Loucy (cell line): ENCODE results near the gene HUS1B.
A peak's percentile ranks its signal among the peaks of the same experiment; 100 is the strongest.

Experiments used
- H2AFZ ChIP-seq: fragments of 200-600 bp; sonication (generic); 2 replicates; pipeline ENCODE4 v1.6.0; 2016; ENCODE audit warnings: antibody characterized with exemption, mild to moderate bottlenecking, low read length, moderate library complexity
- H3F3A ChIP-seq: fragments of 200-600 bp; 2 replicates; pipeline ENCODE4 v1.6.0; 2016; ENCODE audit warnings: antibody characterized with exemption, low read depth, mild to moderate bottlenecking
- H3K27me3 ChIP-seq: fragments of 200-600 bp; sonication (generic); 2 replicates; pipeline ENCODE4 v1.6.1; 2014; ENCODE audit warnings: low read length, mild to moderate bottlenecking; ENCODE audit not compliant: insufficient read depth, poor library complexity, severe bottlenecking
- H3K36me3 ChIP-seq: fragments of 200-600 bp; sonication (generic); 2 replicates; pipeline ENCODE4 v1.6.1; 2016; ENCODE audit warnings: low read length; ENCODE audit not compliant: insufficient read depth
- H3K4me1 ChIP-seq: fragments of 200-600 bp; sonication (generic); 2 replicates; pipeline ENCODE4 v1.5.1; 2014; ENCODE audit warnings: low read length, mild to moderate bottlenecking; ENCODE audit not compliant: insufficient read depth, poor library complexity, severe bottlenecking
- H3K4me2 ChIP-seq: fragments of 200-600 bp; sonication (generic); 2 replicates; pipeline ENCODE4 v1.6.0; 2014; ENCODE audit warnings: antibody characterized with exemption, low read length, low read depth, mild to moderate bottlenecking; ENCODE audit not compliant: poor library complexity, severe bottlenecking
- H3K4me3 ChIP-seq: fragments of 200-600 bp; sonication (generic); 2 replicates; pipeline ENCODE4 v1.5.1; 2014; ENCODE audit warnings: low read length, mild to moderate bottlenecking, mixed read lengths; ENCODE audit not compliant: poor library complexity, severe bottlenecking
- H3K79me2 ChIP-seq: fragments of 200-600 bp; sonication (generic); 2 replicates; pipeline ENCODE4 v1.6.1; 2014; ENCODE audit warnings: low read length; ENCODE audit not compliant: insufficient read depth
- H3K9ac ChIP-seq: fragments of 200-600 bp; sonication (generic); 2 replicates; pipeline ENCODE4 v1.6.0; 2014; ENCODE audit warnings: mild to moderate bottlenecking, low read depth, low read length, moderate library complexity; ENCODE audit not compliant: poor library complexity, severe bottlenecking
- H3K9me2 ChIP-seq: fragments of 200-600 bp; sonication (generic); replicated peaks from 2 replicates; pipeline ENCODE4 v1.6.1; 2016; ENCODE audit warnings: low read depth, low read length, mixed read lengths
- H3K9me3 ChIP-seq: fragments of 200-600 bp; sonication (generic); 2 replicates; pipeline ENCODE4 v1.6.1; 2014; ENCODE audit warnings: mild to moderate bottlenecking, antibody characterized with exemption, low read length, low read depth; ENCODE audit not compliant: insufficient read depth
- H4K20me1 ChIP-seq: fragments of 200-600 bp; sonication (generic); 2 replicates; pipeline ENCODE4 v1.6.0; 2014; ENCODE audit warnings: antibody characterized with exemption, low read length, mild to moderate bottlenecking; ENCODE audit not compliant: insufficient read depth, poor library complexity, severe bottlenecking
- CTCF ChIP-seq: fragments of 200-600 bp; sonication (generic); conservative IDR thresholded peaks from 2 replicates; pipeline ENCODE4 v1.5.1; 2014; ENCODE audit warnings: mild to moderate bottlenecking, antibody characterized with exemption, low read length
- EZH2phosphoT487 ChIP-seq: fragments of 200-600 bp; IDR thresholded peaks from 2 replicates; pipeline ENCODE4 v1.6.1; 2018; ENCODE audit warnings: antibody characterized with exemption, mild to moderate bottlenecking, moderate library complexity, borderline replicate concordance

The HUS1B gene

GRCh38 chr6:704046-704445, 47.1 kb upstream of the HUS1B start:
- Histone ChIP-seq H3K4me3 (no peak overlapping the region), H2AFZ (no peak overlapping the region), H3K9ac (no peak overlapping the region), H3K27me3 (no peaks in the 10 kb centered on the region), H3K4me2 (no peak overlapping the region), H3F3A (no peaks in the 10 kb centered on the region), H3K4me1 (peaks cover 3% of the 10 kb centered on the region), H4K20me1 (no peaks in the 10 kb centered on the region), H3K36me3 (no peaks in the 10 kb centered on the region), H3K79me2 (no peaks in the 10 kb centered on the region), H3K9me2 (no peaks in the 10 kb centered on the region), H3K9me3 (no peaks in the 10 kb centered on the region)
- TF ChIP-seq CTCF (no peak), EZH2phosphoT487 (no peak)

GRCh38 chr6:703552-703951, 46.7 kb upstream of the HUS1B start:
- H3K4me2 ChIP-seq: no peak overlapping the region
- TF ChIP-seq EZH2phosphoT487 (no peak), CTCF (no peak)
- no peaks in the 10 kb centered on the region for H3K36me3 ChIP-seq
- no peak overlapping the region for H3K9ac ChIP-seq
- H3K27me3 ChIP-seq: no peaks in the 10 kb centered on the region
- H3K79me2 ChIP-seq: no peaks in the 10 kb centered on the region
- H2AFZ ChIP-seq: no peak overlapping the region
- H3K4me3 ChIP-seq: no peak overlapping the region
- no peaks in the 10 kb centered on the region for H4K20me1 ChIP-seq
- no peaks in the 10 kb centered on the region for H3F3A ChIP-seq
- H3K9me2 ChIP-seq: no peaks in the 10 kb centered on the region
- H3K9me3 ChIP-seq: no peaks in the 10 kb centered on the region
- peaks cover 3% of the 10 kb centered on the region for H3K4me1 ChIP-seq

- Histone ChIP-seq H4K20me1 (no peaks in the 10 kb centered on the region), H2AFZ (no peak overlapping the region), H3F3A (no peaks in the 10 kb centered on the region), H3K9me2 (no peaks in the 10 kb centered on the region), H3K9ac (no peak overlapping the region), H3K79me2 (no peaks in the 10 kb centered on the region), H3K36me3 (no peaks in the 10 kb centered on the region), H3K27me3 (no peaks in the 10 kb centered on the region), H3K4me1 (peaks cover 3% of the 10 kb centered on the region), H3K4me2 (no peak overlapping the region), H3K9me3 (no peaks in the 10 kb centered on the region), H3K4me3 (no peak overlapping the region)
- TF ChIP-seq EZH2phosphoT487 (no peak), CTCF (peak; percentile 53)
Observed at GRCh38 chr6:701700-702479, 45.0 kb upstream of the HUS1B start.
